ENCODE results near the gene GOLGA6L22. TPM values are rescaled to one million over a fixed set of nuclear protein-coding genes. Genes with fewer than 3 reads are reported as not detected.
"Not testable (repeated sequence)": the region's sequence is repeated elsewhere in the genome, so short reads cannot be mapped to it uniquely, and the experiment has no call there.

Gene GOLGA6L22, protein sequence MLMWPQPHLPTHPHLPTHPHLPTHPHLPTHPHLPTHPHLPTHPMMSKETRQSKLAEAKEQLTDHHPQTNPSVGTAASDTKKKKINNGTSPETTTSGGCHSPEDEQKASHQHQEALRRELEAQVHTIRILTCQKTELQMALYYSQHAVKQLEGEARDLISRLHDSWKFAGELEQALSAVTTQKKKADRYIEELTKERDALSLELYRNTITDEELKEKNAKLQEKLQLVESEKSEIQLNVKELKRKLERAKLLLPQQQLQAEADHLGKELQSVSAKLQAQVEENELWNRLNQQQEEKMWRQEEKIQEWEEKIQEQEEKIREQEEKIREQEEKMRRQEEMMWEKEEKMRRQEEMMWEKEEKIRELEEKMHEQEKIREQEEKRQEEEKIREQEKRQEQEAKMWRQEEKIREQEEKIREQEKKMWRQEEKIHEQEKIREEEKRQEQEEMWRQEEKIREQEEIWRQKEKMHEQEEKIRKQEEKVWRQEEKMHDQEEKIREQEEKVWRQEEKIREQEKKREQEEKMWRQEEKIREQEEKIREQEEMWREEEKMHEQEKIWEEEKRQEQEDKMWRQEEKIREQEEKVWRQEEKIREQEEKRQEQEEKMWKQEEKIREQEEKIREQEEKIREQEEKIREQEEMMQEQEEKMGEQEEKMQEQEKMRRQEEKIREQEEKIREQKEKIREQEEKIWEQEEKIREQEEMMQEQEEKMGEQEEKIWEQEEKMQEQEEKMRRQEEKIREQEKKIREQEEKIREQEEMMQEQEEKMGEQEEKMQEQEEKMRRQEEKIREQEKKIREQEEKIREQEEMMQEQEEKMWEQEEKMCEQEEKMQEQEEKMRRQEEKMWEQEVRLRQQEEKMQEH
- total RNA-seq, result not detected
- long read RNA-seq, result 0 reads

DNA sequence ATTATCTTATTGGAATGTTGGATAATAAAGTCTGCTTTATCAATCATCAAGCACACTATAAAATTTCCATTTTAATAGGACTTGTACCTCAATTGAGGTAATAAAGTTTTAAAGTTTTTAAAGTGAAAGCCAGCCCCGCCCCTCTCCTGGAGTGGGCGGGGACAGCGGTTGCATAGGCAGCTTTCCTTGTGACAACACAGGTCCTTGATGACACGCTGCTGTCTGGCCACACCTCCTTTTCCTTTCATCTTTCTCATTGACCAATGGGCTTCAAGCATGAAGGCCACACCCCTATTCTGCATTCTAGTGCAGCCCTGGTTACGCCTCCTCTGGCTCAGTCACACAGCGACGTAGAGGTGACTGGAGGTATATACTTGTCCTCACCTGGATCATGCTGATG lies at the start of gene GOLGA6L22:
Gene GOLGA6L22, plus strand, starts transcription at position 301 of the 400 bp plus-strand sequence. Its CDS starts 91 bp downstream, at position 392.
- intact Hi-C loops (cut with DNase I); DNase-seq; ATAC-seq (ENCODE audit: poor library complexity): not testable (repeated sequence)

DNA sequence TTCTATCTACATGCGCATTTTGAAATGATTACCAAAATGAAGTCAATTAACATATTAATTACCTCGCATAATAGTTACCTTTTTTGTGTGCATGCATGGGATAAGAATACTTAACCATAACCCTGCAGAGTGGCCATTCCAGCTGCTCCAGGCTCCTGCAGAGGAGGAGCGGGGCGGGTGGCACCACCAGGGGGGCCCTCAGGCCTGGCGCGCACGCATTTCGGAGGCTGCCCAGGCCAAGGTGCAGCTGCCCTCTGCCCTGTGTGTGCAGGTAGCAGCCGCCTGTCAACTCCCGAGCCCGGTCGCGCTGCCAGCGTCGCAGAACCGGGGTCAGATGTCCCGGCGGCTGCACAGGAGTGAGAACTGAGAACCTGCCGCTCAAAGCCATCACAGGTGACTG lies 41.4 kb upstream of the GOLGA6L22 start:
- DNase-seq; intact Hi-C loops (cut with DNase I): not testable (repeated sequence)
- ATAC-seq (ENCODE audit: poor library complexity), result peak; percentile 30

DNA sequence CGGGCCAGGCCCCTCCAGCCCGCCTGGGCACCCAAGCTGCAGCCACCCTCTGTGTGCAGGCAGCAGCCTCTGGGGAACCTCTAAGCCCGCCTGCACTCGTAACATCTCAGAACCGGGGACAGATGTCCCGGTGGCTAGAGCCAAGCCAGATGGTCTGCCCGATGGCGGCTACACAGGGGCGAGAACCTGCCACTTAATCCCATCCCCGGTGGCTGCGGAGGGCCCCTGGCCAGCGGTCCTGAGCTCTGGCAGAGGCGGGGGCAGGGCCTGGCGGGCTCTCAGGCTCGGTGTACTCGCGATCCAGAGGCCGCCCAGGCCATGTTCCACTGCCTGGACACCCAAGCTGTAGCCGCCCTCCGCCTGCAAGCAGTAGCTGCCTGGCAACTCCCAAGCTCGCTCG lies 40.9 kb upstream of the GOLGA6L22 start:
- DNase-seq; intact Hi-C loops (cut with DNase I): not testable (repeated sequence)
- peak; percentile 84 for ATAC-seq (ENCODE audit: poor library complexity)

DNA sequence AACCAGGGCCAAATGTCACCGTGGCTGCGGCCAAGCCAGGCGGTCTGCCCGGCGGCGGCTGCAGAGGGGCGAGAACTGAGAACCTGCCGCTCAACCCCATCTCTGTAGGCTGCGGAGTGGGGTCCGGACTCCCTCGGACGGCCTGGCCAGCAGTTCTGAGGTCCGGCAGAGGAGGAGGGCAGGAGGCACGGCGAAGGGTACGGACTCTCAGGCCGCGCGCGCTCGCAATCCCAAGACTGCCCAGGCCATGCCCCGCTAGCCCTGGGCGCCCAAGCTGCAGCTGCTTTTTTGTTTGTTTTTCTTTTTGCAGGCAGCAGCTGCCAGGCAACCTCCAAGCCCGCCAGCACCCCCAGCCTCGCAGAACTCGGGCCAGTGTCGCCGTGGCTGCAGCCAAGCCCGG lies 40.5 kb upstream of the GOLGA6L22 start:
- intact Hi-C loops (cut with DNase I); DNase-seq: not testable (repeated sequence)
- peak; percentile 58 for ATAC-seq (ENCODE audit: poor library complexity)

DNA sequence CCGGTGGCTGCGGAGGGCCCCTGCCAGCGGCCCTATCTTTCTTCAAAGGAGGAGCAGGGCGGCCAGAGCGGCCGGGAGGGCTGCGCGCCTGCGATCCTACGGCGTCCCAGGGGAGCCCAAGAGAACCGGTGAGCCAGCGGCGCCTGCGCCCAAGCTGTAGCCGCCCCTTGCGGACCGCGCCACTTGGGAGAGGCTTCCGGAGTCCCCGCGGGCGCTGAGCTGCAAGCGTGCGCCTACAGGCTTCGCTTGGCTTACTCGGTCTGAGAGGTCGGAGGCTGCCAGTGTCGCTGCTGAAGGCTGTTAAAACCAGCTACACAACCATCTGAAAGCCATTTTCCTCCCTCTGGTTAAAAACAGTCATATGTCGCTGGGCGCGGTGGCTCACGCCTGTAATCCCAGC lies 40.0 kb upstream of the GOLGA6L22 start:
- DNase-seq (peak; percentile 41), ATAC-seq (ENCODE audit: poor library complexity) (peak; percentile 93)
- intact Hi-C loops (cut with DNase I), result not testable (repeated sequence)

DNA sequence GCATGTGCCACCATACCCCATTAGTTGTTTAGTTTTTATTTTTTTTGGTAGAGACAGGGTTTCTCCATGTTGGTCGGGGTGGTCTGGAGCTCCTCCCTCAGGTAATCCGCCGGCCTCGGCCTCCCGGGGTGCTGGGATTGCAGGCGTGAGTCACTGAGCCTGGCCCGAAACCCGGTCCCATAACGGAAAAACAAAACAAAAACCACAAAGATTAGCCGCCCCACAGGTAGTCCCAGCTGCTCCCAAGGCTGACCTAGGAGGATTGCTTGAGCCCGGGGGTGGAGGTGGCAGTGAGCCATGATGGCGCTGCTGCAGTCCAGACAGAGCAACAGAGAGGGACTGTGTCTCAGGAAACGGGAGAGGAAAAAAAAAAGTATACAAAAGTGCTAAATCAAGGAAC lies 38.4 kb upstream of the GOLGA6L22 start:
- DNase-seq; intact Hi-C loops (cut with DNase I); ATAC-seq (ENCODE audit: poor library complexity): not testable (repeated sequence)

DNA sequence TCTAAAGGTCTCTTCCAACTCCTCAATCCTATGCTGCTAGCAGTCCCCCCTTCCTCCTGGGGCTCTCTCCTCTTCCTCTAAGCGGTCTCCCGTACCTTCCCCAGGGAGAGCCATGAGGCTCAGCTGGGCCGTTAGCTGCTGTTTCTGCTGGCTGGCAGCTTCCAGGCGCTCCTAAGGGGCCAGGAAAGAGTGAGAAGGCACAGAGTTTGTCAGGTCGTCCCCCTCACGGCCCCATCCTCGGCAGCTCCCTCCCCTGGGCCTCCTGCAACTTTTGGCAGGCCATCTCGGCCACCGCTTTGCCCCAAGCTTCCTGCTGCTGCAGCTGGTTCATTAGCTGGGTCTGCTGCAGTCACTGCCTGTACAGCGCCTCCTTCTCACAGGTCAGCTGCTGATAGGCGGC lies 29.3 kb upstream of the GOLGA6L22 start:
- DNase-seq; ATAC-seq (ENCODE audit: poor library complexity); intact Hi-C loops (cut with DNase I): not testable (repeated sequence)

DNA sequence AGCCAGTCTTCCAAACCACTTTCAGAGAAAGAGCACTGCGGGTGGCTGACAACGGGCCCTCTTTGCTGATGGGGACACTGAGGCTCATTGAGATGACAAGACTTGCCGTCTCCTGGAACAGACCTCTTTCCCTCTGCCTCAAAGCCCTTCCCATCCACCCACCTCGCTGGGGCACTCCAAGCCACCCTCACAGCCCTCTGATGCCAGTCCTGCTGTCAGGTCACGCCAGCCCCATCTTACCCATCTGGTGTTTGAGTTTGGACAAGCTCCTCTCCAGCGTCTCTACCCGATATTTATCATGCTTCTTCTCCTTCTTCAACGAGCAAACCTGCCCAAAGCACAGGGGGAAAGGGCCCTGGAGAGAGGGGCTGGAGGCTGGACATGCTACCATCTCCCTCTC lies 27.0 kb upstream of the GOLGA6L22 start:
- ATAC-seq (ENCODE audit: poor library complexity); intact Hi-C loops (cut with DNase I); DNase-seq: not testable (repeated sequence)

DNA sequence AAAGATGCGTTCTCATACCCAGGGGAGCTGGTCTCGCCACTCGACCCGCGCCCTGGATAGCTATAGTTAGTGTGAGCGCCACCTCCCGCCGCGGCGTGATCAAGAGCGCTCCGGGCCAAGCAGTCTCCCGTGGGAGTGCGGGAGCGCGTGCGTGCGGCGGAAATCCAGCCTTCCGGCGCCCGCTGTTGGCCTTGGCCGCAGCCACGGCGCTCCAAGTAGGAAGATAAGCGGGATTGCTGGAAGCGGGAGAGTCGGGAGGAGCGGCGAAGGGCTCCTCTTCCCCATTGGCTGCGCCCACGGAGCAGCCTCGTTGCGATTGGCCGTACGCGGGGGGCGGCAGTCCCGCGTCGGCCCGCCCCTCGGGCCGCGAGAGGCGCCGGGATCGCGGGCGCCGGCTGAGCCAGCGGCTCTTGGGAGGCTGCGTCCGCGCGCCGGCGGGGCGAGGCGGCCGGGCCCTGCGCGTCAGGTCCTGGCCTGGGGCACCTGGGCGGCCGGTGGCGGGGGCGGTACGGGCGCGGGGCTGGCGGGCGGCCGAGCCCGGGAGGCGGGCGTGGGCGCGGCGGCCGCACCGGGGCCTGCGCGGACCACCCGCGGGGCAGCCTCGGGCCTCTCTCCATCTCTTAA lies 35.9 kb downstream of the GOLGA6L22 start:
- intact Hi-C loops (cut with DNase I); ATAC-seq (ENCODE audit: poor library complexity): not testable (repeated sequence)
- DNase-seq, result peak; percentile 87

DNA sequence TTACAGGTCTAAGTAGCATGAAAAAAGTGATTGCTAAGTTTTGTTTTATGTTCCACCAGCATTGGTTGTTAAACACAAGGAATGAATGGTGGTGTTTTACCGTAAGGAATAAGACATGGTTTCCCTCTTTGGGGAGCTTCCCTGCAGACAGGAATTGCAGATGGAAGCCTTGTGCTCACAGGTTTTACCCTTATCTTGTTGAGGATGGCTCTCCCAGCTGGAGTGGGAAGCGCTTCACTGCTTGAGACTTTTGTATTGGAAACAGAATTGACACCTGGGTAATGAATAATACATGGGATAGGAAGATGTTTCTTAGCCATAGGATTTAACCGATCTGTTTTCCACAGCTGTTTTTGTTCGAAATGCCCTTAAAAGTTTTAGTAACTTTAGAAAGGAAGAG lies 38.5 kb downstream of the GOLGA6L22 start:
- ATAC-seq (ENCODE audit: poor library complexity); DNase-seq; intact Hi-C loops (cut with DNase I): not testable (repeated sequence)

DNA sequence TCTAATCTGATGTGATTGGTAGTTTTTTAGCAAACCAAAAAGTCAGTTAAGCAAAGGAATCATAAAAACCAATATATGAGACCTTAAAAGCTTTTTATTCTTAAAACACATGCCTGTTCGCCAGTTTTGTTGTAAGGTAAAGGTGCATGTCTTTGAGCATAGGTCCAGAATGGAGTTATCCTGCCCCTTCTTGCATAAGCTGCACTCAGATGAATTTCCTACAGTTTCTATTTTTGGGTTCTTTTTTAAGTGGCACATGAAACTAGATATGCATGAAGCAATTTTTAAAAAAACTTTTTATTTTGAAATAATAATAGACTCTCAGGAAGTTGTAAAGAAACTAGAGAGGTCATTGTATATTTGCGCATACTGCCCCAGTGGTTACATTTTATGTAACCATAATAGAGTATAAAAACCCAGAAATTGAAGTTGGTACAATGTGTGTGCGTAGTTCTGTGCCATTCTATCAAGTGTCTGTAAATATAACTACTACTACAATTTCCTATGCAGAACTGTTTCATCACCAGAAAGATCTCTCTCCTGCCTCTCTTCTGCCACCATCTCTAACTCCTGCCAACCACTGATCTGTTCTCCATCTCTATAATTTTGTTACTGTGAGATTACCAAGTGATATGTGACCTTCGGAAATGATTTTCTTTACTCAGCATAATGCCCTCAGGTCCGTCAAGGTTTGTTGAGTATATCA lies 39.7 kb downstream of the GOLGA6L22 start:
- ATAC-seq (ENCODE audit: poor library complexity); intact Hi-C loops (cut with DNase I); DNase-seq: not testable (repeated sequence)

DNA sequence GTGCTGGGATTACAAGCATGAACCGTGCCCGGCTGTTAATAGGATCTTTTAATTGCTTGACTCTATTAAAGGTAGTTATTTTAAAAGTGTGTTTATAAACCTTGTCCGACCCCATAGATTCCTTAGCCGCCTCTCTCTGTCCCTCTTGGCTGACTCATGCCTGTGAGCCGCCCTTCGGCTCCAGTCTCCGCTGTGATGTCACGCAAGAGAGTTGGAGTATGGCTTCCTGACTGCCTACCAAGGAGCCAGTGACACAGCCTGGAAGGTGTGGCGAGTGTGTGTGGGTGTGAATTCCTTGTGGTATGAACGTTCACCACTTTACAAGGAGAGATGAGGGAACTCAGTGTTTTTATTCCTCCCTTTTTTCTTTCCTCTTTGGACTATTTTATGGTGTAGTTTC lies 43.6 kb downstream of the GOLGA6L22 start:
- ATAC-seq (ENCODE audit: poor library complexity); DNase-seq; intact Hi-C loops (cut with DNase I): not testable (repeated sequence)

DNA sequence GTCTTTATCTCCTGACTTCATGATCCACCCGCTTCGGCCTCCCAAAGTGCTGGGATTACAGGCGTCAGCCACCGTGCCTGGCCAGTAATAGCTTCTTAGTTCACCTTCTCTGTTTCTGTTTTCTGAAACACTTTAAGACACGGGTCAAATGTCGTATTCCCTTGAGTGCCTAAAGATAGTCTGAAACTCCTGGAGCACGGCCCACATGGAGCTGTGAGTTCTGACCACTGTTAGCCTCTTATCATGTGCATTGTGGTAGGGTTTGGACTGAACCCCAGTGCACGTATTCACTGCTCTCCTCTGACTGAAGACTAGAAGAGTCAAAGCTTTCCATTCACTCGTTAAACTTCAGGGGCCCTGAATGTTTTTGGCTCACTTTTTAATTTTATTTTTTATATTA lies 48.3 kb downstream of the GOLGA6L22 start:
- ATAC-seq (ENCODE audit: poor library complexity), result peak; percentile 93
- DNase-seq; intact Hi-C loops (cut with DNase I): not testable (repeated sequence)

DNA sequence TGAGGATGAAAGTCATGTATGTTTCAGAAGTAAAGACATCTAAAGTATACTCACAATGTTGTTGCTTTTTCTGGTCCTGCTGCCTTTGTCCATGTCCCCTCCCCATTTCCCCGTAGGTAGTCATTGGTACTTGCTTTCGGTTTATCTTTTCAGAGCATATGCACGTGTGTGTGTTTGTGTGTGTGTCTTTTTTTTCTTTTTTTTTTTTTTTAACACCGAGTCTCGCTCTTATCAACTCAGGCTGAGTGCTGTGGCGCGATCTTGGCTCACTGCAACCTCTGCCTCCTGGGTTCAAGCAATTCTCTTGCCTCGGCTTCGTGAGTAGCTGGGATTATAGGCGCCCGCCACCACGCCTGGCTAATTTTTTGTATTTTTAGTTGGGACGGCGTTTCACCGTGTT lies 57.4 kb downstream of the GOLGA6L22 start:
- intact Hi-C loops (cut with DNase I); DNase-seq: not testable (repeated sequence)
- ATAC-seq (ENCODE audit: poor library complexity), result peak; percentile 56

Measured in Right ventricle myocardium superior (tissue), 1 donor.